HL-60/S4 treated with phorbol 12-myristate 13-acetate at 8.2 ng/mL for 4 days and 3 days (cell line): Measurements from ENCODE around the gene MAP6.
"Not testable (repeated sequence)": the region's sequence is repeated elsewhere in the genome, so short reads cannot be mapped to it uniquely, and the experiment has no call there.

Experiments used
- in situ Hi-C: fragments of 300-500 bp; cut with MboI; formaldehyde crosslinking; loops from 2 replicates; pipeline ENCODE4 v1.15.0; 2022; ENCODE audit warnings: low sequenced_read_pairs

The MAP6 gene

GRCh38 chr11:75668451-75669297 is at the start of gene MAP6:
TSS of gene MAP6 (minus strand) at chr11:75669038. CDS start at chr11:75668369, 669 bp downstream.
- in situ Hi-C loops: no loop called here

DNA sequence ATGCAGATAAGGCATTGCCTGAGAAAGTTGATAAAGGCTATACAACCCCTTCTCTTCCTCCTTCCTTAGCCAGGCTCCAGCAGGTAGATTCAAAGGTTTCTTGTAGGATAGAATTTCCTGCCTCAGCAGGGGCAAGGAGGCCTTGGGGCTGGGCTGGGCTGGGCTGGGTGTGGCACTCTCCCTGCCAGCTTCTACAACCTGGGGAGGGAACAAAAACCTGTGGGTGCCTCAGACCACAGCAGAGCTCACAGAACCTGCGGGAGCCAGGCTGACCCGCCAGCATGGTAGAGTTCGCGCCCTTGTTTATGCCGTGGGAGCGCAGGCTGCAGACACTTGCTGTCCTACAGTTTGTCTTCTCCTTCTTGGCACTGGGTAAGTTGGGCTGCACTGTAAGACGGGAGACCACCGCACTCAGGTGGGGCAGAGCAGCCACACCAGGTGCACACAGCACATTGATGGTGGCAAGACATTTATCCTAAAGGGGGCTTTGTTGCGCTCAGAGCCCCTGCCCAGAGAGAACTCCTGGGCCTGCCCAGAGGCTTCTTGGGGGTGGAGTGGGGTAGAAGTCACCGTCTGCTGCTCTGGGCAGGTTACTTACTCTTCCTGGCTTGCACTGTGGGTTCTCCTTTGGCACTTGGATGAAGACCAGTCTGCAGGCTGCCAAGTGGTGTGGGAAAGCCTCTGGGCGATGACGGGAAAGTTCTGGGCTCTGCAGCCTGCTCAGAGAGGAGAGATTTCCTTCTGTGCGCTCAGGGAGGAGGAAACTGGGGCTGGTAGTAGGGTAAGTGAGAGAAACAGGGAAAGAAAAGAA is 49.0 kb upstream of the MAP6 start, which contains the start of gene MOGAT2:
Gene MOGAT2, plus strand, starts transcription at position 231 of the 811 bp plus-strand sequence. Its CDS starts 51 bp downstream, at position 282.
- in situ Hi-C loops: loop anchor here (25.0 kb wide), 1 partner anchor 144 kb away; no protein-coding TSS in a partner anchor

DNA sequence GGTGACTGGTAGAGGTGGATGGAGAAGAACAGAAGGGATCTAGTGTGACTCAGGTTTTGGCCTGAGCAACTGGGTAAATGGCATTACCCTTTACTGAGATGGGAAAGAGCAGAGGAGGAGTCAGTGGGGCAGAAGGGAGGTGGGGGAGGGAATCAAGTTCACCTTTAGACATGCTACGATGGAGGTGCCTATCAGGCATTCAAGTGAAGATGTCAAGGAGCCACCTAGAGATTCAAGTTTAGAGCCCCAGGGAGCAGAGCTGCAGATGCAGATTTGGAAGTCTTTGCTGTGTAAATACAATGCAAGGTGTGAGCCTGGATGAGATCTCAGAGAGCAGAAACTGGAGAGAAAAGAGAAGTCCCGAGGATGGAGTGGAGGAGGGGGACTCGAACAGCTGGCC is 47.8 kb upstream of the MAP6 start:
- in situ Hi-C loops: loop anchor here (25.0 kb wide), 1 partner anchor 146 kb away; no protein-coding TSS in a partner anchor

DNA sequence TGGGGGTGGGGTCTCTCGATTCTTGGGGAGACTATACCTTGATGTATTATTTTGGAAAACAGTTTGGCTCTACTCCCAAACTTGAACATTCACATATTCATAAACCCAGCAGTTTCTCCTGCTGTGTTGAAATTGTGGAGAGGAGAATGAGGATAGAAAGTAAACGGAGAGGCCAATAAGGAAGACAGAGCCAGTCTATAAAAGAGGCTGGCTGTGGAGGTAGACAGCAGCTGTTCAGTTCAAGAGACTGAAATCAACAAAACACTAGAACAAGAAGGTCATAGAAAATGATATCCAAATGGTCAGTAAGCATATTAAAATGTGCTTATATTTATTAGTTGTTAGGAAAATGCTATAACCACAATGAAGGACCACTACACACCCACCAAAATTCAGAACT is 46.9 kb upstream of the MAP6 start:
- in situ Hi-C loops: loop anchor here (25.0 kb wide), 1 partner anchor 147 kb away; no protein-coding TSS in a partner anchor

DNA sequence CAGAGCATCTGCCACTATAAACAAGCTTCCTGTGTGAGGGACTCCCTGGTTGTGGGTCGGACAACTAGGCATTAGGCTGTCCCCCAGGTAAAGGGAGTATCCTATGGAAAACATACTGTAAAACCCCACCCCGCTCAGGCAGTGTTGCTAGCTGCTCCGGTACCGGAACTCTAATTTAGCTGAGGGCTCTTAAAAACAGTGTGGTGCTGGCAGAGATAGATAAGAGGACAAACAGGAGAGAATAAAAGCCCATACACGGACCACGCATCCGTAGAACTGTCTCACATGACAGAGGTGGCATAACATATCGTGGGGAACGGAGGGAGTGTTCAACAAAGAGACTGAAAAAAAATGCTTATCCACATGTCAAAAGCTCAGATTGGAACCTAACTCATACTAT is 45.4 kb upstream of the MAP6 start:
- in situ Hi-C loops: loop anchor here (25.0 kb wide), 1 partner anchor 148 kb away; no protein-coding TSS in a partner anchor

DNA sequence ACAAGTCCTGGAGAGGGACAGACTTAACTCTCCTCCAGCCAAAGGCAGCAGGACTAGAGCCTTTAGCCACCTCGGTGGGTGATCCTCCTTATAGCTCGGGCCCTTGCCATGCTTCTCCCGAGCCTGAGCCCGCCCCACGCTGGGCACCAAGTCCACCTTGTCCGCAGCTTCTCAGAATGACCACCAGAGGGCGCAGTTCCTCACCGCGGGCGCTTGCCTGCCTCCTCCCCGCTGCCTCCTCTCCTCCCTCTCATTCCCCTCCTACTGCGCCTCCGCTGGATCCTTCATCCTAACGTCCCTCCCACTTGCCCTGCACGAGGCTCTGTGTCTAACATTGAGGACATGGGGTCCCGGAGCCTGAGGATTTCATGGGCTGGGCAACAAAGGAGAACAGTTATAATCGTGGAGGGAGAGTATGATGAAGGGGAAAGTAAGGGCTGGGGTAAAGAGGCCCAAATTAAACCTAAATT is 37.5 kb upstream of the MAP6 start:
- in situ Hi-C loops: loop anchor here (25.0 kb wide), 1 partner anchor 156 kb away; no protein-coding TSS in a partner anchor

GRCh38 chr11:75705541-75705940 is 36.7 kb upstream of the MAP6 start:
- in situ Hi-C loops: loop anchor here (25.0 kb wide), 1 partner anchor 157 kb away; no protein-coding TSS in a partner anchor

DNA sequence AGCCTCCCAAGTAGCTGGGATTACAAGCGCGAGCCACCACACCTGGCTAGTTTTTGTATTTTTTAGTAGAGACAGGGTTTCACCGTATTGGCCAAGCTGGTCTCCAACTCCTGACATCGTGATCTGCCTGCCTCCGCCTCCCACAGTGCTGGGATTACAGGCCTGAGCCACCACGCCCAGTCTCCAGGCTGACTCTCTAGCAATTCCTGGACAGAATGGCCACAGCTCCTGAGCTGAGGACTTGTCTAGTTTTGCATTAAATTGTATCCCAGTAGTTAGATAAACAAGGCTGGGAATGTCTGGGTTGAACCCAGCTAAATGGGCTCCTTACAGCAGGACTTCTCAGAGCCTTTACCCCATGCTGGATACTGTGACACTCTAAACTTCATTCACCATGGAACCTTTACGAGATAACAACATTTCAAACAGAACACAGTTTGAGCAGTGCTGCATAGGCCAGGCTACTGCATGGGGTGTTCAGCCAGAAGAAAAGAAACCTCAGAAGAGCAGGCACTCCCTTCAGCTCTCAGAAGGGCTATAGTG is 34.9 kb upstream of the MAP6 start:
- in situ Hi-C loops: loop anchor here (25.0 kb wide), 1 partner anchor 159 kb away; no protein-coding TSS in a partner anchor

- in situ Hi-C loops: loop anchor here (25.0 kb wide), 1 partner anchor 161 kb away; no protein-coding TSS in a partner anchor
Observed at GRCh38 chr11:75700940-75701339, 32.1 kb upstream of the MAP6 start.

GRCh38 chr11:75697906-75698581 is 29.2 kb upstream of the MAP6 start:
- in situ Hi-C loops: no loop called here

- in situ Hi-C loops: no loop called here
Observed at GRCh38 chr11:75691804-75692203, 23.0 kb upstream of the MAP6 start.

GRCh38 chr11:75689863-75690609 is 21.2 kb upstream of the MAP6 start:
- in situ Hi-C loops: no loop called here

- in situ Hi-C loops: not testable (repeated sequence)
Observed at GRCh38 chr11:75683856-75684255, 15.0 kb upstream of the MAP6 start.

DNA sequence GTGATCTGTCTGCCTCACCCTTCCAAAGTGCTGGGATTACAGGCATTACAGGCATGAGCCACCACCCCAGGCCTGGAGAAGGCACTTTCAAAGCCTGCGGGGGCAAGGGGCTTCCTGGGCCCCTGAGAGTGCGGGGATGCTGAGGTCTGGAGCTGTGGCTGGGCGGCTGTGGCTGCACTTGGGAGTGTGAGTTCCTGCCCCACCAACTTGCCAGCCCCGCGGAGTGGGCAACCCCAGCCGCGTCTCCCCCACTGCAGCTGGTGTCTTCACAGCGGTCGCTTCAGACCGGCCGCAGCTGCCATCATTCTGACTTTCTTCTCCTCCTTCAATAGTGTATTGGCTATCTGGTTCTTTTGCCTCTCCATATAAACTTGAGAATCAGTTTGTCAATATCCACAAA is 10.7 kb upstream of the MAP6 start:
- in situ Hi-C loops: no loop called here

- in situ Hi-C loops: no loop called here
Observed at GRCh38 chr11:75678620-75679259, 9.9 kb upstream of the MAP6 start.

GRCh38 chr11:75677909-75678308 is 9.1 kb upstream of the MAP6 start:
- in situ Hi-C loops: no loop called here

DNA sequence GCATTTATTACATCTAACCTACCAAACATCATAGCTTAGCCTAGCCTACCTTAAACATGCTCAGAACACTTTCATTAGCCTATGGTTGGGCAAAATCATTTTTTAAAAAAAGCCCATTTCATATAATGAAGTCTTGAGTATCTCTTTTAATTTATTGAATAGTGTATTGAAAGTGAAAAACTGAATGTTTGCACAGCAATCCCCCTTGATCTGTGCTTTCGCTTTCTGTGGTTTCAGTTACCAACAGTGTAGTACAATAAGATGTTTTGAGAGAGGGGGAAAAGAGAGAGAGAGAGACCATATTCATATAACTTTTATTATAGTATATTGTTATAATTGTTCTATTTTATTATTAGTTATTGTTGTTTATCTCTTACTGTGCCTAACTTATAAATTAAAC is 8.4 kb upstream of the MAP6 start:
- in situ Hi-C loops: no loop called here

GRCh38 chr11:75673977-75674582 is 5.2 kb upstream of the MAP6 start:
- in situ Hi-C loops: no loop called here
